HG03354 (cell line): ENCODE data around the gene LDB2.
"Not testable (repeated sequence)": the region's sequence is repeated elsewhere in the genome, so short reads cannot be mapped to it uniquely, and the experiment has no call there.

Source experiments
- ATAC-seq: cut with Tn5 transposase; IDR thresholded peaks from one replicate; pipeline ENCODE4 v1.9.1; 2021; ENCODE audit warnings: mild to moderate bottlenecking; ENCODE audit not compliant: unreplicated experiment, poor library complexity, severe bottlenecking

Gene LDB2

GRCh38 chr4:16532240-16532970 is 366.0 kb downstream of the LDB2 start:
- ATAC-seq = no peak

GRCh38 chr4:16530688-16531635 is 367.5 kb downstream of the LDB2 start:
- ATAC-seq = no peak

- no peak for ATAC-seq
These were observed 373.4 kb downstream of the LDB2 start for GRCh38 chr4:16524911-16525554.

GRCh38 chr4:16524406-16524805 is 374.0 kb downstream of the LDB2 start:
- no peak for ATAC-seq

GRCh38 chr4:16523526-16523925 is 374.9 kb downstream of the LDB2 start:
- not testable (repeated sequence) for ATAC-seq

- no peak for ATAC-seq
These were observed 377.1 kb downstream of the LDB2 start for GRCh38 chr4:16521156-16521915.

- no peak for ATAC-seq
These were observed 381.5 kb downstream of the LDB2 start for GRCh38 chr4:16516796-16517439.

GRCh38 chr4:16513876-16514275 is 384.6 kb downstream of the LDB2 start:
- ATAC-seq = no peak

GRCh38 chr4:16508968-16509367 is 389.5 kb downstream of the LDB2 start:
- no peak for ATAC-seq

- ATAC-seq = no peak
These were observed 392.7 kb downstream of the LDB2 start for GRCh38 chr4:16505726-16506125.

- ATAC-seq = no peak
These were observed 393.2 kb downstream of the LDB2 start for GRCh38 chr4:16505267-16505666.

GRCh38 chr4:16503421-16504100 is 394.9 kb downstream of the LDB2 start:
- ATAC-seq = no peak

GRCh38 chr4:16498978-16499377 is 399.5 kb downstream of the LDB2 start:
- no peak for ATAC-seq

- no peak for ATAC-seq
These were observed 401.9 kb downstream of the LDB2 start for GRCh38 chr4:16496501-16496900.

- ATAC-seq = no peak
These were observed 405.6 kb downstream of the LDB2 start for GRCh38 chr4:16492872-16493271.

GRCh38 chr4:16489226-16489625 is 409.2 kb downstream of the LDB2 start:
- ATAC-seq = no peak

- ATAC-seq = no peak
These were observed 410.4 kb downstream of the LDB2 start for GRCh38 chr4:16488084-16488483.

GRCh38 chr4:16484711-16485110 is 413.7 kb downstream of the LDB2 start:
- ATAC-seq = no peak

GRCh38 chr4:16483540-16483939 is 414.9 kb downstream of the LDB2 start:
- ATAC-seq = no peak
